Left hindlimb (tissue), 1 donor: ENCODE measurements around the gene FGD4.

Experiments
- DNase-seq: peaks from one replicate; pipeline ENCODE4 v3.0.0-alpha.2; 2018

Gene FGD4

GRCh38 chr12:32612658-32613614, 213.6 kb downstream of the FGD4 start:
- no peak for DNase-seq

GRCh38 chr12:32615441-32615840, 216.1 kb downstream of the FGD4 start:
- no peak for DNase-seq

- no peak for DNase-seq
These were observed 218.2 kb downstream of the FGD4 start for GRCh38 chr12:32617534-32617933.

GRCh38 chr12:32618115-32618514, 218.8 kb downstream of the FGD4 start:
- no peak for DNase-seq

- no peak for DNase-seq
These were observed 228.6 kb downstream of the FGD4 start for GRCh38 chr12:32627976-32628375.

- no peak for DNase-seq
These were observed 242.0 kb downstream of the FGD4 start for GRCh38 chr12:32641287-32641901.

- no peak for DNase-seq
These were observed 245.1 kb downstream of the FGD4 start for GRCh38 chr12:32644431-32644830.

GRCh38 chr12:32647275-32647674, 247.9 kb downstream of the FGD4 start:
- no peak for DNase-seq

GRCh38 chr12:32650508-32650907, 251.2 kb downstream of the FGD4 start:
- no peak for DNase-seq

GRCh38 chr12:32651151-32651955, 252.0 kb downstream of the FGD4 start:
- DNase-seq: no peak

- no peak for DNase-seq
These were observed 252.5 kb downstream of the FGD4 start for GRCh38 chr12:32651956-32652210.

GRCh38 chr12:32659908-32660440, 260.6 kb downstream of the FGD4 start:
- DNase-seq: no peak

- DNase-seq: no peak
These were observed 262.3 kb downstream of the FGD4 start for GRCh38 chr12:32661706-32662105.

- DNase-seq: no peak
These were observed 263.3 kb downstream of the FGD4 start for GRCh38 chr12:32662665-32663064.

GRCh38 chr12:32666018-32666417, 266.7 kb downstream of the FGD4 start:
- DNase-seq: no peak

- no peak for DNase-seq
These were observed 270.2 kb downstream of the FGD4 start for GRCh38 chr12:32669584-32669983.

GRCh38 chr12:32671930-32672780, 272.8 kb downstream of the FGD4 start:
- DNase-seq: peak; percentile 79

- peak; percentile 96 for DNase-seq
These were observed 279.9 kb downstream of the FGD4 start, which contains the start of gene DNM1L for GRCh38 chr12:32679091-32679919. TSS of gene DNM1L (plus strand) at chr12:32679301. CDS start at chr12:32679364, 63 bp downstream.

GRCh38 chr12:32679920-32680237, 280.5 kb downstream of the FGD4 start:
- DNase-seq: no peak

- DNase-seq: no peak
These were observed 281.4 kb downstream of the FGD4 start for GRCh38 chr12:32680787-32681186.

GRCh38 chr12:32681272-32681671, 281.9 kb downstream of the FGD4 start:
- no peak for DNase-seq

- no peak for DNase-seq
These were observed 287.0 kb downstream of the FGD4 start for GRCh38 chr12:32686340-32686739.
